SJSA1 (cell line): ENCODE data around the gene KISS1R. TPM values are rescaled to one million over a fixed set of nuclear protein-coding genes. Genes with fewer than 3 reads are reported as not detected.
A peak's percentile ranks its signal among the peaks of the same experiment; 100 is the strongest.
"Not testable (repeated sequence)": the region's sequence is repeated elsewhere in the genome, so short reads cannot be mapped to it uniquely, and the experiment has no call there.

Experiments
- DNase-seq, 2 experiments: peaks; one replicate each; pipeline ENCODE4 v3.0.0-alpha.2; 2015 to 2020; ENCODE audit warnings: low spot score in 2 of 2, low read depth in 1 of 2
- H3K27ac ChIP-seq: fragments of 250-450 bp; sonication (Bioruptor Pico); 2 replicates; pipeline ENCODE4 v1.5.1; 2020; ENCODE audit warnings: mild to moderate bottlenecking, moderate library complexity
- H3K27me3 ChIP-seq: fragments of 250-450 bp; sonication (Bioruptor Pico); replicated peaks from 2 replicates; pipeline ENCODE4 v1.5.1; 2020; ENCODE audit warnings: mild to moderate bottlenecking, moderate library complexity
- H3K36me3 ChIP-seq: fragments of 250-450 bp; sonication (Bioruptor Pico); 2 replicates; pipeline ENCODE4 v1.5.1; 2020; ENCODE audit warnings: mild to moderate bottlenecking
- H3K4me1 ChIP-seq: fragments of 250-450 bp; sonication (Bioruptor Pico); replicated peaks from 2 replicates; pipeline ENCODE4 v1.6.1; 2021; ENCODE audit warnings: mild to moderate bottlenecking
- H3K4me3 ChIP-seq: fragments of 250-450 bp; sonication (Bioruptor Pico); 2 replicates; pipeline ENCODE4 v1.5.1; 2020; ENCODE audit warnings: mild to moderate bottlenecking
- H3K9me3 ChIP-seq: fragments of 250-450 bp; sonication (Bioruptor Pico); replicated peaks from 2 replicates; pipeline ENCODE4 v1.5.1; 2020; ENCODE audit warnings: mild to moderate bottlenecking
- total RNA-seq: library from RNA; depleted of rRNA; stranded (reverse); fragments of >200 nt; shearing (Covaris generic); gene quantifications from 2 replicates; pipeline ENCODE4 v1.2.3, GENCODE V29; 2014

The KISS1R gene
- total RNA-seq, 1 experiment from 2014 or later = not detected

DNA sequence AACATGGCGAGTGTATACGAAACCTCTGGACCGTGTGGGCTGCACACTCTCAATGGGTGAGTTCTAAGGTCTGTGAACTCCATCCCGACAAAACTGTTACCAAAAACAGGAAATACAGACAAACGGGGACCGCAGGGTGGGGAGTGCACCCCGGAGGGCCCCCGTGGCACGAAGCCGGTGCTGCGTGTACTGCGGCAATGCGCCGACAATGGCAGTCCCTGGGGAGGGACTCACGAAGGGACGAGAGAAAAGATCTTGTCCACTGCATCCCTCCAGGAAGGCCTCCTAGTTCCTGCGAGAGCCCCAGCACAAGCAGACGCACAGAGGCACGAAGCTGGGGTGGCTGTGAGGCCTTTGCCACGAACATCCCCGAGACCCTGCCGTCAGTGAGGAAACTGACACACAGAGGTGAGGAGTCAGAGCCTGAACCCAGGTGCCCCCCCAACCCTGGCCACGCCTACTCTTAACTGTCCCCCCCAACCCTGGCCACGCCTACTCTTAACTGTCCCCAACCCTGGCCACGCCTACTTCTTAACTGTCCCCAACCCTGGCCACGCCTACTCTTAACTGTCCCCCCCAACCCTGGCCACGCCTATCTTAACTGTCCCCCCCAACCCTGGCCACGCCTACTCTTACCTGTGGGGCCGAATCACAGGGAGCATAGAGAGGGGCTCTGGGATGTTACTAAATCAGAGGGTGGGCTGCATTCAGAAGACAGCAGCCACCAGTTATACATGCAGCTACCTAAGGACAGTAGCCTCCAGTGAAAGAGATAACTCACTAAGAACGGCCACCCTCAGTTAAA is 28.4 kb upstream of the KISS1R start:
- no peak for DNase-seq
- no peak overlapping the region for H3K27ac ChIP-seq
- H3K4me3 ChIP-seq = no peak overlapping the region
- H3K4me1 ChIP-seq = no peaks in the 10 kb centered on the region
- H3K27me3 ChIP-seq = no peaks in the 10 kb centered on the region
- H3K9me3 ChIP-seq = no peaks in the 10 kb centered on the region
- H3K36me3 ChIP-seq = peaks cover 62% of the 10 kb centered on the region

DNA sequence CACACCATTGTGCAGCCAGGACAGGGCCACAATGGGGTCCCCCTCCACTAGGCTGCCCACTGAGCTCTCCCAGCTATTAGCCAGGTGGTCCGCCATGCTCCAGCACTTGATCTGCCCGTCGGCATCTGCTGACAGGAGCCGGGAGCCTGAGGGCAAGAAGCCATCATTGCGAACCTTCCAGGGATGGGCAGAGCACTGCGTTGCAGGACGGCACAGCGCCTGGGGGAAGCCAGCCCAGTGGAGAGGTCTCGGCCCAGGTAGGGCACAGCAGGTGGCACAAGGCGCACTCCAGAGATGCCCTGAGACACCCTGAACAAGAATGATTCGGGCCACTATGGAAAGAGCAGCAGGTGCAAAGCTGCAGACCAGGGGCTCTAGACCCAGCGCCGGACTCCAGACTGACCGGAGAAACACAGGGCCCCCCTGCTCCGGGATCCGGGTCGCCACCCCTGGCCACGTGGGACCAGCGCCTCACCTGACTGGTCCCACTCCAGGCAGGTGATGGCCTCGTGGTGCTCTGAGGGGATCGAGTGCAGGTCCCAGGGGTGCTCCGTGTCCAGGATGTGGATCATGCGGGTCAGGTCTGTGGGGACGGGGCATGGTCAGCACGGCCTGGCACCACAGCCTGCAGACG is 27.4 kb upstream of the KISS1R start:
- H3K36me3 ChIP-seq = peaks cover 54% of the 10 kb centered on the region
- no peaks in the 10 kb centered on the region for H3K27me3 ChIP-seq
- no peak overlapping the region for H3K4me3 ChIP-seq
- no peaks in the 10 kb centered on the region for H3K4me1 ChIP-seq
- no peak for DNase-seq
- H3K9me3 ChIP-seq = no peaks in the 10 kb centered on the region
- H3K27ac ChIP-seq = no peak overlapping the region

DNA sequence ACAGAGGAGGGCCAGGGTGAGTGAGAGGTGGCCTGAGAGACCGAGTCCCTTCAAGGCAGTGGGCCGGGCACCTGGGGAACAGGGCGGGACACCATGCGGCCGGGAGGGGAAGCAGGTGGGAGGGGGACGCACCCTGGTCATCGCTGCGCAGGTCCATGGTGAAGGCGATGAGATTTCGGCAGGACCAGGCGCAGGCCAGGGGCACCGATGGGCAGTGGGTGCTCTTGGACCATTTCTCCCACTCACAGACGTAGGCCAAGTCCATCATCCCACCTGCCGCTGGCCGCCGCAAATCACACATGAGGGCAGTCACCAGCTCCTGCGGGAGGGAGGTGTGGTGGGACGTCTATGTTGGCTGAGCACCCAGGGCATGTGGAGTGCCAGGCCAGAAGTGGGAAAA is 26.3 kb upstream of the KISS1R start:
- H3K27me3 ChIP-seq = no peaks in the 10 kb centered on the region
- no peak for DNase-seq
- H3K27ac ChIP-seq = no peak overlapping the region
- no peaks in the 10 kb centered on the region for H3K9me3 ChIP-seq
- H3K4me3 ChIP-seq = no peak overlapping the region
- no peaks in the 10 kb centered on the region for H3K4me1 ChIP-seq
- H3K36me3 ChIP-seq = peaks cover 43% of the 10 kb centered on the region

DNA sequence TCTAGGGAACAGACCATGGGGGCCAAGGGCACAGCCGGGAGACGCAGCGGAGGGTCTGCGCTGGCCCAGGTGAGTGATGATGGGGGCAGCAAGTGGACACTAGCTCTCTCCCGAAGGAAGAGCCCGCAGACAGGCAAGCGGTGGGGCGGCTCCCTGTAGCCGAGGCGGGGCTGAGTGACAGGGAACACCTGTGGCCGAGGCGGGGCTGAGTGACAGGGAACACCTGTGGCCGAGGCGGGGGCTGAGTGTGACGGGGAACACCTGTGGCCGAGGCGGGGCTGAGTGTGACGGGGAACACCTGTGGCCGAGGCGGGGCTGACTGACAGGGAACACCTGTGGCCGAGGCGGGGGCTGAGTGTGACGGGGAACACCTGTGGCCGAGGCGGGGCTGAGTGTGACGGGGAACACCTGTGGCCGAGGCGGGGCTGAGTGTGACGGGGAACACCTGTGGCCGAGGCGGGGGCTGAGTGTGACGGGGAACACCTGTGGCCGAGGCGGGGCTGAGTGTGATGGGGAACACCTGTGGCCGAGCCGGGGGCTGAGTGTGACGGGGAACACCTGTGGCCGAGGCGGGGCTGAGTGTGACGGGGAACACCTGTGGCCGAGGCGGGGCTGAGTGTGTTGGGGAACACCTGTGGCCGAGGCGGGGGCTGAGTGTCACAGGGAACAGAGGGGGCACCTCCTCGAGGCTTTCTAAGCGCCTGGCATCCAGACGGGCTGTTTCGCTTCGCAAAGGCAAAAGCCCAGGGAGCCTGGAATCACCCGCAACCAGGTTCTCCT is 25.5 kb upstream of the KISS1R start:
- H3K27ac ChIP-seq, DNase-seq, H3K9me3 ChIP-seq, H3K4me1 ChIP-seq, H3K27me3 ChIP-seq: not testable (repeated sequence)
- Histone ChIP-seq H3K36me3 (peaks cover 38% of the 10 kb centered on the region), H3K4me3 (peak overlapping the region; percentile 90)

DNA sequence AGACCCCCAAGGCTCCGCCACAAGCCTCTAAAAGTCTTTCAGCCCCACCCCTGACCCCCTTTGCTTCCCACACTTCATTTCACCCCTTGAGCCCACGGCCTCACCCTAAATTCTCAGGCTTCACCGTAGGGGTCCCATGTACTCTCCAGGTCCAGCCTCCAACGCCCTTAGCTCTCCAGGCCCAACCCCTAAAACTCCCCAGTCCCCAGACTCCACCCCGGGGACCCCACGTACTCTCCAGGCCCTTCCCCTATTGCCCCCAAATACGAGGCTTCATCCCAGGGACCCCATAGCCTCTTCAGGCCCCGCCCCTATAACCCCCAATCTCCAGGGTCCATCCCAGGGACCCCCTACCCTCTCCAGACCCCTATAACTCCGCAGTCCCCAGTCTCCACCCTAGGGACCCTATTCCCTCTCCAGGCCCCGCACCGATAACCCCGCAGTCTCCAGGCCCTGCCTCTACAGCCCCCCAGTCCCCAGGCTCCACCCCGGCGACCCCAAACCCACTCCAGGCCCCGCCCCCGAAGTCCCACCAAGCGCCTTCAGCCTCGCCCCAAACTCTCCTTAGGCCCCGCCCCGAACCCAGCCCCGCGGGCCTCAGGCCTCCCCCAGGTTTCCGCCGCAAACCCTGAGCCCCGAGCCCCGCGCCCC is 24.8 kb upstream of the KISS1R start:
- DNase-seq = no peak
- Histone ChIP-seq H3K27ac (no peak overlapping the region), H3K4me1 (no peaks in the 10 kb centered on the region), H3K27me3 (no peaks in the 10 kb centered on the region), H3K36me3 (peaks cover 35% of the 10 kb centered on the region), H3K4me3 (peak overlapping the region; percentile 90), H3K9me3 (no peaks in the 10 kb centered on the region)

DNA sequence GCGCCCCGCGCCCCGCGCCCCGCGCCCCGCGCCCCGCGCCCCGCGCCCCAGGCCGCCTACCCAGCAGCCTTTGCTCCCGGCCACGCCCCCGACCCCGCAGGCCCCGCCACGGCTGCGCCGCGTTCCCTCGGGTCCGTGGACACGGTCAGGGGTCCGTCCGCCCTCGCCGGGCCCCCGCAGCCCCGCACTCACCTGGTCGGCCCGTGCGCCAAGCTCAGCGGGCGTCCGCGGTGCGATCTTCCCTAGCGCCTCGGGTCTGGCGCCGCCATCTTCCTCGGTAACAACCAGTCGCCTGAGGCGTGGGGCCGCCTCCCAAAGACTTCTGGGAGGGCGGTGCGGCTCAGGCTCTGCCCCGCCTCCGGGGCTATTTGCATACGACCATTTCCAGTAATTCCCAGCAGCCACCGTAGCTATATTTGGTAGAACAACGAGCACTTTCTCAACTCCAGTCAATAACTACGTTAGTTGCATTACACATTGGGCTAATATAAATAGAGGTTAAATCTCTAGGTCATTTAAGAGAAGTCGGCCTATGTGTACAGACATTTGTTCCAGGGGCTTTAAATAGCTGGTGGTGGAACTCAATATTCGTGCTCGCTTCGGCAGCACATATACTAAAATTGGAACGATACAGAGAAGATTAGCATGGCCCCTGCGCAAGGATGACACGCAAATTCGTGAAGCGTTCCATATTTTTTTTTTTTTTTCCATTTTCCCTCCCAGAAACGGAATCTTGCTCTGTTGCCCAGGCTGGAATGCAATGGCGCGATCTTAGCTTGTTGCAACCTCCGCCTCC is 24.0 kb upstream of the KISS1R start, which contains the start of the genes MED16 and RNU6-9:
Gene MED16, minus strand, starts transcription at position 294 of the 796 bp plus-strand sequence. CDS start 2,056 bp downstream, outside the sequence.
Gene RNU6-9, plus strand, starts transcription at position 591 of the 796 bp plus-strand sequence.
- Histone ChIP-seq H3K4me1 (no peaks in the 10 kb centered on the region), H3K9me3 (no peaks in the 10 kb centered on the region), H3K27me3 (no peaks in the 10 kb centered on the region), H3K36me3 (peaks cover 37% of the 10 kb centered on the region), H3K27ac (peak within 1 kb of the TSS; percentile 91), H3K4me3 (peak within 1 kb of the TSS; percentile 90)
- peak; percentile 93 to 98 for DNase-seq

DNA sequence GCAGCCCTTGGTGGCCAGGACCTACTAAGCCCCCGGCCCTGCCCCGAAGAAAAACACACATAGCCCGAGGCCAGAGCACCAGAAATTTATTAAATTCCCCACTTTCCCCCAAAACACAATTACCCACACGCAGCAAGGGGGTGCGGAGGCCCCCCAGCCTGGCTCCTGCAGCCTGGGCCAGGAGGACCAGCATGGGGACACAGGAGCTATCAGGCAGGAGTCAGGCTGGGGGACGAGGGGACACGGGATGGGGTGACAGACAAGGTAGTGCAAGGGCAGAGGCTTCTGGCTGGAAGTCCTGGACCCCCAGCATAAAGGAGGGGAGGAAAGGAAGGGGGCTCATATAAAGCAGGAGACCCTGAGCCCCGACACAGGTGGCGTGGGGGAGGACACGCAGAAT is 20.7 kb upstream of the KISS1R start:
- Histone ChIP-seq H3K36me3 (peaks cover 29% of the 10 kb centered on the region), H3K27me3 (no peaks in the 10 kb centered on the region), H3K4me3 (no peak overlapping the region), H3K9me3 (no peaks in the 10 kb centered on the region), H3K27ac (no peak overlapping the region), H3K4me1 (no peaks in the 10 kb centered on the region)
- no peak for DNase-seq

DNA sequence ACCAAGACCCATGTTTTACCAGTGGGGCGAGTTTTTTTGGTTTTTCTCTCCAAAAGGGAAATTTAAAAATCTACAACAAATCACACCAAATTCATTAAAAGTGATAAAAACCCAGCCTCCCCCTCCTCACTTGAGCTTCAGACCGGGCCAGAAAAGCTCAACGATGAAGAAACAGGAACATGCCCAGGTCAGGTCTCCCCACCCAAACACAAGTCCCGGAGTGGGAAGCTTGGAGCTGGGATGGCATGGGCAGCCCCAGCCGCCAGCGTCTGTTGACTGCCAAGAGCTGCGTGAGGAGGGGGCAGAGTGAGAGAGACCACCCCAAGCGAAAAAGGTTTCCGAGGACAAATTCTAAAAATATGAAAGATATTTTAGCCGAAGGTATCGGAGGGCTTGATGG is 20.1 kb upstream of the KISS1R start:
- Histone ChIP-seq H3K27me3 (no peaks in the 10 kb centered on the region), H3K27ac (no peak overlapping the region), H3K4me3 (no peak overlapping the region), H3K4me1 (no peaks in the 10 kb centered on the region), H3K36me3 (peaks cover 32% of the 10 kb centered on the region), H3K9me3 (no peaks in the 10 kb centered on the region)
- no peak for DNase-seq

DNA sequence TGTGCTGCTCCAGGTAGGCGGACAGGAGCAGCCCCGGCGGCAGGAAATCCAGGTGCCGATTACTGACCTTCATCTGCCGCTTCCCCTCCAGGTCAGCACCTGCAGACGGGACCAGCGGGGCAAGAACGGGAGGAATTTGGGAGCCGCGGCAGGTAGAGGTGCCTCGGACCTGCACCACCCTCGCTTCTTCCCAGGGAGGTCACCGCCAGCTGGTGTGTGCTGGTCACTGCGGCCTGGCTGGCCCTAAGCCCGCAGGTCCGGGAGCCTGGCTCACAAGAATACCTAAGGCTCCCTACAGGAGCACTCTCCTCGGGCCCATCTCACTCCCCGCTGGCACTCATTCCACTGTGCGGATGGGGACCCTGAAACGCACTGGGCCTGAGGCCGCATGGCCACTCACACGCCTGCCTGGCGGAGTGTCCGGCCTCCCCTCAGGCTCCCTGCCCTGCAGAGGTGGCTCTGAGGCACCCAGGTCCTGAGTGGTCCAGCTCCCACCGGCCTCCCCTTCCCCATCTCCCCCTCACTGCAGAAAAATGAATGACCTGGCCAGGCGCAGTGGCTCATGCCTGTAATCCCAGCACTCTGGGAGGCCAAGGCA is 19.6 kb upstream of the KISS1R start:
- no peaks in the 10 kb centered on the region for H3K9me3 ChIP-seq
- no peak overlapping the region for H3K4me3 ChIP-seq
- no peak for DNase-seq
- H3K27ac ChIP-seq = no peak overlapping the region
- H3K36me3 ChIP-seq = peaks cover 34% of the 10 kb centered on the region
- no peaks in the 10 kb centered on the region for H3K27me3 ChIP-seq
- no peaks in the 10 kb centered on the region for H3K4me1 ChIP-seq

DNA sequence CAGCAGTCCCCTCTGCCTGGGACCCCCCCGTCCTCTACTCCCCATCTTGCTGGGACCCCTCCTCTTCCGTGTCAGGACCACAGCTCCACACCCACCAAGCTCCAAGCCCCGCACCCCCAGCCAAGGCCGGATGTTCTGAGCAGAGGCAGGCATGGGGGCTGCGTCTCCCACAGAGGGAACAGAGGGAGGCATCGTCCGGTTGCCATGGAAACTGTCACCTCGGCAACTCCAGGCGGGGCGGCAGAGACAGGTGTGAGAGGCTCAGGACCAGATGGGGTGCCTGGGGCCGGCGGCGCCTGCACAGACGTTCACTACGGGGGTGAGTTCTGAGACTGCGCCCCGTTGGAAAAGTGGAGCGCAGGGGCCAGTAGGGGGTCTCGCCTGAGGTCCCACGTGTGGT is 18.5 kb upstream of the KISS1R start:
- H3K36me3 ChIP-seq = peaks cover 37% of the 10 kb centered on the region
- H3K4me1 ChIP-seq = no peaks in the 10 kb centered on the region
- H3K27ac ChIP-seq = no peak overlapping the region
- DNase-seq = no peak
- H3K27me3 ChIP-seq = no peaks in the 10 kb centered on the region
- no peak overlapping the region for H3K4me3 ChIP-seq
- no peaks in the 10 kb centered on the region for H3K9me3 ChIP-seq

DNA sequence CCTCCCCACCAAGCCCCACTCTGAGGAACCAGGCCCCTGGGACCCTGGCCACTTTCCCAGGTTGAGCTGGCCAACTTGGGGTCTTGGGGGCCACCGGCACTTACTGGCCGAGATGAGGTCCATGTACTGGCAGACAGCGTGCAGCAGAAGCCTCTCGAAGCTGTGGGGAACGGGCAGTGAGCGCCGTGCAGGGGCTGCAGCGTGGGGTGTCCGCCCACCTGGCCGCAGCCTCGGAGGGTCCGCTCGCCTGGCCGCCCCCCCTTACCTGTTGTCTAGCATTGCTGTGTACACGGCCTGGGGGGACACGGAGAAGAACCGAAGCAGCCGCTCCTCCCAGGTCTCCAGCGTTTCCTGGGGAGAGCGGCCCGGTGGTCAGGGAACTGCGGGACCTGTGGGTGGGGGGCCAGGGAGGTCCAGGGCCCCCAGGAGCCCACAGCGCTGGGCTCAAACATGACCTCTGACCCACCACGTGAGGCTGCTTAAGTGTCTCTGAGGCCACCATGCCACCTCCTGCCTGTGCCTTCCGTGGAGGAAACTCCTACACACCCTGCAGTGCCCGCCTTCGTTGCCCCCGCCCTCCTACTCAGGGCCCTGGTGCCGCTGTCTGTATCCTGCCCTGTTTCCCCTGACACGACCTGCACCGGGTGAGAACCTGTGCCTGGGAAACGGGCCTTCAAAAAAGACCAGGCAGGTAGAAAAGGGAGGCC is 17.6 kb upstream of the KISS1R start:
- Histone ChIP-seq H3K4me3 (no peak overlapping the region), H3K36me3 (peaks cover 37% of the 10 kb centered on the region), H3K9me3 (no peaks in the 10 kb centered on the region), H3K27ac (no peak overlapping the region), H3K27me3 (no peaks in the 10 kb centered on the region), H3K4me1 (no peaks in the 10 kb centered on the region)
- no peak for DNase-seq

DNA sequence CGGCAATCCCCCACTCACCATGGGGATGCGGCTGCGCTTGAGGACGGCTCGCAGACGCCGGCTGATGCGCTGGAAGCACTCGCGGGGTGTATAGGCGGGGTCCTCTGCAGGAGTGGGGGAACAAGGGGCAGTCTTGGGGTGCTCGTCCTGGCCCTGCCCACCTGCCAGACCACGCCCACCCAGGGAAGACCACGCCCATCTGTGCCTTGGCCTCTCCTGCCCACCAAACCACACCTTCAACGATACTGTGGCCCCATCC is 17.2 kb upstream of the KISS1R start:
- no peaks in the 10 kb centered on the region for H3K27me3 ChIP-seq
- no peak for DNase-seq
- H3K9me3 ChIP-seq = no peaks in the 10 kb centered on the region
- H3K27ac ChIP-seq = no peak overlapping the region
- H3K4me1 ChIP-seq = no peaks in the 10 kb centered on the region
- H3K36me3 ChIP-seq = peaks cover 37% of the 10 kb centered on the region
- H3K4me3 ChIP-seq = no peak overlapping the region
